Measurements from ENCODE around the gene TRIOBP. TPM values are rescaled to one million over a fixed set of nuclear protein-coding genes. Genes with fewer than 3 reads are reported as not detected.
A peak's percentile ranks its signal among the peaks of the same experiment; 100 is the strongest.

The TRIOBP gene
- total and polyA plus RNA-seq, 2 of the 13 experiments (the other 11 are each of a cell fraction or from before 2014, with no cell fraction given) = 6.1 to 15.4 TPM

DNA sequence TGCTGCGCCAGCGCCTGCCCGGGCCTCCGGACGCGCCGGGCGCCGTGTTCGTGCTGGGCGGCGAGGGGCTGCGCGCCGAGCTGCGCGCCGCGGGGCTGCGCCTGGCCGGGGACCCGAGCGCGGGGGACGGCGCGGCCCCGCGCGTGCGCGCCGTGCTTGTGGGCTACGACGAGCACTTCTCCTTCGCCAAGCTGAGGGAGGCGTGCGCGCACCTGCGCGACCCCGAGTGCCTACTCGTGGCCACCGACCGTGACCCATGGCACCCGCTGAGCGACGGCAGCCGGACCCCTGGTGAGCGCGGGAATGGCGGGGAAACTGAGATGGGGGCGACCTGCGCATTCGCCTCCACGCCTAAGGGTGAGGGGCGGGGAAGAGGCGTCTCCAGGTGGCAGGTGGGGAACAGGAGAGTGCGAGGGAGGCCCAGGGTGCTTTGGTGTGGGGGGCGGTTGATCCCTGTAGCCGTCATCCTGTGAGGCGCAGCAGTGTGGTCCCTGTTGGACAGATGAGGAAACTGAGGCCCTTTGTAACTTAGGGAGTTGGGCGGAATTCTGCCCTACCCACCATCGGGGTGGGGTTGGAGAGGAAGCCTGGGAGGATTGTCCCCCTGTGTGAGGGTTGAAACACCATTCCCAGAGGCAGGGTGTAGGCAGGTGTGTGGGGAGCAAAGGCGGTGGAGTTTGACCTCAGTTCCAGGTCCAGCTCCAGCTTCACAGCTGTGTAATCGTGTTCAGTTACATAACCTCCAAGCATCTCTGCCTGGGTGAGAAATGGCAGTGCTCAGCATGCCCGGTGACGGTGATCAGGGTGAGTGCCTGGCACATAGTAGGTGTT, 37.6 kb upstream of the TRIOBP start (continued):
- TF ChIP-seq ARID4A (CRISPR knock-in tag; IDR thresholded peaks at IDR 0.05; ENCODE audit: borderline replicate concordance) (peak; percentile 92; the same call in 1 of the 2 replicates), MYC (CRISPR knock-in tag; IDR thresholded peaks at IDR 0.05; ENCODE audit: borderline replicate concordance) (peak; percentile 46; the same call in 1 of the 2 replicates), THAP11 (CRISPR knock-in tag; IDR thresholded peaks at IDR 0.05) (peak; percentile 68), TBX2 (CRISPR knock-in tag; IDR thresholded peaks at IDR 0.05; ENCODE audit: borderline replicate concordance) (peak; percentile 89), ZBTB20 (CRISPR knock-in tag; IDR thresholded peaks at IDR 0.05; ENCODE audit: borderline replicate concordance, low read depth) (peak; percentile 75; the same call in 1 of the 2 replicates), ZBTB8A (CRISPR knock-in tag; IDR thresholded peaks at IDR 0.05; ENCODE audit: borderline replicate concordance, low read depth) (no peak), ZNF644 (CRISPR knock-in tag; IDR thresholded peaks at IDR 0.05; ENCODE audit: low read depth) (no peak), ELF3 (CRISPR knock-in tag; IDR thresholded peaks at IDR 0.05) (peak; percentile 40; the same call in 1 of the 2 replicates), ZNF230 (CRISPR knock-in tag; IDR thresholded peaks at IDR 0.05) (0 out of 2 replicates have a peak, but pooled peaks have one; percentile 62), RERE (CRISPR knock-in tag; IDR thresholded peaks at IDR 0.05; ENCODE audit: low read depth) (no peak), YY1 (IDR thresholded peaks at IDR 0.05; ENCODE audit: insufficient read depth, insufficient replicate concordance, low read depth, low read length) (peak; percentile 52), SOX5 (CRISPR knock-in tag; IDR thresholded peaks at IDR 0.05; ENCODE audit: borderline replicate concordance) (peak; percentile 61)
- TF ChIP-seq, protein P1, sequence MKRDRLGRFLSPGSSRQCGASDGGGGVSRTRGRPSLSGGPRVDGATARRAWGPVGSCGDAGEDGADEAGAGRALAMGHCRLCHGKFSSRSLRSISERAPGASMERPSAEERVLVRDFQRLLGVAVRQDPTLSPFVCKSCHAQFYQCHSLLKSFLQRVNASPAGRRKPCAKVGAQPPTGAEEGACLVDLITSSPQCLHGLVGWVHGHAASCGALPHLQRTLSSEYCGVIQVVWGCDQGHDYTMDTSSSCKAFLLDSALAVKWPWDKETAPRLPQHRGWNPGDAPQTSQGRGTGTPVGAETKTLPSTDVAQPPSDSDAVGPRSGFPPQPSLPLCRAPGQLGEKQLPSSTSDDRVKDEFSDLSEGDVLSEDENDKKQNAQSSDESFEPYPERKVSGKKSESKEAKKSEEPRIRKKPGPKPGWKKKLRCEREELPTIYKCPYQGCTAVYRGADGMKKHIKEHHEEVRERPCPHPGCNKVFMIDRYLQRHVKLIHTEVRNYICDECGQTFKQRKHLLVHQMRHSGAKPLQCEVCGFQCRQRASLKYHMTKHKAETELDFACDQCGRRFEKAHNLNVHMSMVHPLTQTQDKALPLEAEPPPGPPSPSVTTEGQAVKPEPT (CRISPR knock-in tag; IDR thresholded peaks at IDR 0.05; ENCODE audit: low read depth) = peak; percentile 13; the same call in 1 of the 2 replicates
